HG03139 (cell line): ENCODE data around the gene MMP8.

Experiments used
- ATAC-seq: cut with Tn5 transposase; IDR thresholded peaks from one replicate; pipeline ENCODE4 v1.9.1; 2021; ENCODE audit not compliant: unreplicated experiment

The MMP8 gene

DNA sequence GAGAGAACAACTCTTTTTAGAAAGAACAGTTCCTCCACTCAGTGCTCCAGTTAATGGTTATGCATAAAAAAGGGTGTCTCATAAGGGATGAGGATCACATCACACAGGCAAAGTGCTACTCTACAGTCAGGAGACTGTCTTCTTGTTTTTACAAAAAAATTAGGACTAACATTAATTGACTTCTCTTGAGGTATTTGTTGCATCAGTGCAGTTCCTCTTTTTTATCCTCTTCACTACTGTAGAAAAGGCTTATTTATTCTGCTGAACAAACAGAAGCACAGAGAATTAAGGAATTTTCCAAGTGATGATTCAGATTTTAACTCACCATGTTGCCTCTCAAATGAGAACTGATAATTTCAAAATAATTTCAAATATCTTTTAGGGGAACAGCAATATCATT is 1.9 kb downstream of the MMP8 start:
- ATAC-seq: no peak

DNA sequence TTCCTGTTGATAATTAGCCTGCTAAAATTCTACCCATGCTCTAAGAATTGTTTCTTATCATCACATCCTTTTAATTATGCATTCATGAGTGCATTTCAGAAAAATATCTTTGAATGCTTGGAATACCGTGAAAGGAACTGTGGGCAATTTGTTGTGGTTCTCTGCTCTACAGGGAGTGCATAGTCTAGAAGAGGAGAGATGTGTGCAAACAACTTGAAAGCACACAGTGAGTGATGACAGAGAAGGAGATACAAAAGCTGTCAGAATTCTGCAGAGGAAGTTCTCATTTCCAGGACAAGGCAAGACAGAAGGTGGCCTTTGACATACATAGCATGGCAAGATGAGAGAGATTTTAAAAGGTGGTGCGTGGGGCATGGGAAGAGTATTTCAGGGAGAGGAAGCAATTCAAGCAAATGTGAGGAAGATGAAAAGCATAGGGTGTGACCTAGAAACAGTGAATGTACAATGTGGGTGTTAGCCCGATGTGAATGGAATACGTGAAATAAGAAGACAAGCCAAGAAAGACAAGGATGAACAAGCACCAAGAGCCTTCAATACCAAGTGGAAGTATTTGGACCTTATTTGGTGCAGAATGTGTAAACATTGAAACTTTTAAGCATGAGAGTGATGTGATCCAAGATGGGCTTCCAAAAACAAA is 5.0 kb downstream of the MMP8 start:
- ATAC-seq: no peak

- ATAC-seq: no peak
Measured at GRCh38 chr11:102717280-102717679, 7.5 kb downstream of the MMP8 start.

- ATAC-seq: no peak
Measured at GRCh38 chr11:102716527-102716926, 8.2 kb downstream of the MMP8 start.

- ATAC-seq: no peak
Measured at GRCh38 chr11:102712137-102712536, 12.6 kb downstream of the MMP8 start.

DNA sequence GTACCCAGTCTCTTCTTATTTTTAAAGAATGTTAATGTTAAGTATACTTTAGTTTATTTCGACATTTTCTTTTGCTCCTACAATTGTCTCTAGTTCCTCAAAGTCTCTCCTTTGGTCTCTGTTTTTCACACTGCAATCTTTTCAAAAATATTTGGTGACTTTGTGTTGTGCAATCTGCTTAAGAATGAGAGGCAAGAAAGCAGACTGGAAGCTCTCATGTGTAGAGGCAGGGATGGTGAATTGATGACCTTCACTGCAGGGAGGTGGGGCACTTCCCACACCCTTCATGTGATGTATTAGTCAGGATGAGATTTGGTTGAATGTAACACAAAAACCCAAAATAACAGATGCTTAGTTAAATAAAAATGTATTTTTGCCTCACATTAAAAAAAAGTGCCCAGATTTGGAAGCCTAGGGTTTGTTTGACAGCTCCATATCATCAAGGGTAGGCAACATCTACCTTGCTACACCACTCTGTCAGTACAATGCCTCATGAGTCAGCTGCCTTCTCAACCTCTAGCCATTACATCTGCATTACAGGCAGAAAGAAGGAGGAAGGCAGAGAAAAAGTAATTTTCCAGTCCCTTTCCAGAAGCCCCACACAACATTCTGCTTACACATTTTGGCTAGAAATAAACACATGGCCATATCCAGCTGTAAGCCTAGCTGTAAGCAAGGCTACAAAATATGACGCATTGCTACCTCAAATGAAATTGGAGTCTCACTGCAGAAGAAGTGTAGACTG is 15.4 kb downstream of the MMP8 start:
- no peak for ATAC-seq

DNA sequence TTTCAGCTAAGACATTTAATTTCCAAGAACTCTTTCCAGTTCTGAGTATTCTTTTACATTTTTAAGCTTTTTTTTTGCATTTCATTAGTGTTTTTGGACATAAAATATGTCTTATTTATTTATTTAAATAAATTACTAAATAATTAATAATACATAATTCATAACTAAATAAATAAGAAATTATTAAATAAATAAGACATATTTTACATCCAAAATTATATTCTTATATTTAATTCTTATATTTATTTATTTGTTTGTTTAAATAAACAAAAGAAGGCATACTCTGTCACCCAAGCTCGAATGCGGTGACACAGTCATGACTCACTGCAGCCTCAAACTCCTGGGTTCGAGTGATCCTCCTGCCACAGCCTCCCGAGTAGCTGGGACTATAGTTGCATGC is 16.1 kb downstream of the MMP8 start:
- ATAC-seq: no peak

DNA sequence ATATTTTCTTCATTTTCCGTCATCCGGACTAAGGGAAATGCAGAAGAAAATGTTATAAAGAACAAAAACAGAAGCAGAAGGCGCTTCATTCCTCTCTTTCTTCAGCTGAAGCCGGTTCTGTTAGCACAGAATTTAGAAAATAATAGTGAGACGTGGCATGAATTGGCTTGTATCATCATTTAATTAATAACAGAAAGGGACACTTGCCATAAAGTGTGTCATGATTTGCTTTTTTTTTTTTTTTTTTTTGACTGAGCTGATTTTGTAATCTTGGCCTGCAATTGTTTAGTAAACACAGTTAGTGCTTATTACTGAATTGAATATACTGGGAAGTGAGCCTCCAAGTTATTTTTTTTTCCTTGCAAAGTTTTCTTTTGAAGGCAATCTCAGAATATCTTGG is 19.1 kb downstream of the MMP8 start, which contains the start of gene MMP27:
TSS of gene MMP27 (minus strand) at position 144 of the 400 bp plus-strand sequence. CDS start at position 89, 55 bp downstream.
- no peak for ATAC-seq

DNA sequence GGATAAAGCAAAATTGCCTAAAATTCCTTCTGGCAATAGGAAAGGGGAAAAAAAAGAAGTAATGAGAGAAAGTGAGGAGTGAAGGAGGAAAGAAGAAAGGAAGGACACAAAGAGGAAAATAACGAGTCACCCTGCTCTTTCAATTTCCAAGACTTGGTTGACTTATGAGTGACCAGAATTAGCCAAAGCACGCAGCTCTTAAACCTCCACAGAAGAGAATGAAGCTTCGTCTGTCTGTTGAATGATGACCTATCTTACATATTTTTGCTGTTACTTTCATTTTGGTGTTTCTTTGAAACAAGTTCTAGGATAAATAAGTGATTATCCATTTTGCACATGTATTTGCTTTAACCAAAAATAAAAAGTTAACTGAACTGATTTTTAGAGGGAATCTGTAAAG is 19.9 kb downstream of the MMP8 start:
- no peak for ATAC-seq

DNA sequence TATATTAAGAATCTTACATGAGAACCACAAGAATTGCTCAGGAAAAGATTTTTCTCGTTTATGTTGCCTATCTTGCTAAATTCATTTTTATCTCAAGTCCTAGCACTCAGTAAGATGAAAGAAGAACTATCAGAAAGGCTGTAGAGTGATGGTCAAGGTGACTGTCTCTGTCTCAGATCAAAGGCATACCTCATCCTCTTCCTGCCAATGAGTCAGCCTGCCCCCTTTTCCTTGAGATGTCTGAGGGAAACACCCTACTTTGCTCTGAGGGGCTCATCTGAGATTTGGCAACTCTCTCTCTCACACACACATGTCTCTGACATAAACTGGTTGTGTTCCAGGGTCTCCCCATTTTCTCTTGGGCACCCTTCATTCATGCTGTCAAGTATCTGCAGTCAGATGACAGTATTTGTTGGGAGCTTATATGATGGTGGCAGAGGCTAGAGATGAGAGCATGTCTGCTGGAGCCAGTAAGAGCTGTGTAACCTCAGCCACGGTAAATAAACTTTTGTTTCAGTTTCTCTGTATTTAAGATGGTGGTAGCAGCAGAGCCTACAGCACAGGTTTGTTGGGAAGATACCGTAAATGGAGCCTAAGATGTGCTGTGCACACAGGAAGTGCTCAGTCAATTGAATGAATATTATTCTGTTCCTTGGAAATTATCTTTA is 20.8 kb downstream of the MMP8 start:
- ATAC-seq: no peak

DNA sequence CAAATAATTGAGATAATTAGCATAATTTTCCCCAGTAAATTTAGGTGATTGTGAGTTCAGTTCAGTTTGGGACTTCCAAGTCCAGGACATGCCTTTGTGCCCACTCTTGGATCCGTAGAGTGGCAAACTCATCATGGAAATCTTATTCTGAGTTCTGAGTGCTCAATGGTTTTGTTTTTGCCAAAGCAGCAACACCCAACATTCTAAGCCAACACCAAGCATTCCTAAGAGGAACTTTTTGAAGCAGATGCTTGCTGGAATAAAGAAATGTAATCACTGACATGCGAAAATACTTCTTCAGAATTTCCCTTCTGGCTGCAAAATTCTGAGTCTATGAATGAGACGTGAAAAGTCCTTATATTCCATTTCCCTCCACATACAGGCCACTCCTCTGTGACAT is 29.6 kb downstream of the MMP8 start:
- ATAC-seq: no peak

DNA sequence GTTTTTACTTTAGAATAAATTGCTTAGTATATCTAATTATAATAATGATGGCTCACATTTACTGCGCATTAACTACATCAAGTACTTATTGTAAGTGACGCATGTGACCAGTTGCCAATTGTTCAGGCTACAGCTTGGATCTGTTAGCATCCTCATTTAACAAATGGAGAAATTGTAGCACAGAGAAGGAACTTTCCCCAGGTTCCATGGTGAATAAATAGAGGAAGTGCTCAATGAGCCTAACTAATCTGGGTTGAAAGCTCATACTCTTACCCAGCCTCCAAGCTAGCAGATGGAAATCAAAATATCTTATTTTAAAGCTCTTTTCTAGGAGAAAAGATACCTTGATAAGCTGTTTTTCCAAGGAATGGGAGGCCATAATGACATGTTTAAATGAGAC is 39.0 kb downstream of the MMP8 start:
- no peak for ATAC-seq

DNA sequence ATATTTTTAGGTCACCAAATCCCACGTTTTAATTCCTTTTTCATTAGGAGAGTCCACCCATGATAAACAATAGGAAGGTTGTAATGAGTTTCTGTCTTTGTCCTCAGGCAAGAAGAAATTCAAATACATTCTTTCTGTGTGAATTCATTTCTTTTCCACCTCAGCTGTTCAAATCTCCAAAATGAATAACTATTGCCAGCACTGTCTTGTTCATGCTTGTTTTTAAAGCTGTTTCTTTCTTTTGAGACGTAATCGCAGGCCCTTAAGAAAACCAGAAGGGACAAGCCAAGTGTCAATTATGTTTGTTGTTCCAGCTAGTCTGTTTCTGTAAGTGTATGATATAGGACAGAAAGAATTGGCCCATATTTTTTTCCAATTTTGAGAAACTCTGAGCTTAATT is 39.4 kb downstream of the MMP8 start:
- no peak for ATAC-seq

DNA sequence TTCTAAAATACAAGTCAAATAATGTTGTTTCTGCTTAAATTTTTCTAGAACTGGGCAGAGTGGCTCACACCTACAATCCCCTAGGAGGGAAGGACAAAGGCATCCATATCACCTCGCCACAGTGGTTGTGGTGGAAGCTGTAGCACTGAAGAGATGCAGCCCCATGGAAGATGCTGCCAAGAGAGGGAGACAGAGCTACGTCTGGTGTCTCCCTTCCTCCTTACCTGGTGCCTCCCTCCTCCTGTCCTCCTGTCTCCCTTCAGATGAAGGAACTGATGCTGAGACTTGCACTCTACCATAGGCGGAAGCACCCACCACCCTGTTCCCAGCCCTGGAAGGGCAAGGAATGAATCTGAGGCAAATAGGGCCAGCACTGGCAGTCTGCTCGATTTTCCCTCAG is 41.5 kb downstream of the MMP8 start:
- no peak for ATAC-seq

DNA sequence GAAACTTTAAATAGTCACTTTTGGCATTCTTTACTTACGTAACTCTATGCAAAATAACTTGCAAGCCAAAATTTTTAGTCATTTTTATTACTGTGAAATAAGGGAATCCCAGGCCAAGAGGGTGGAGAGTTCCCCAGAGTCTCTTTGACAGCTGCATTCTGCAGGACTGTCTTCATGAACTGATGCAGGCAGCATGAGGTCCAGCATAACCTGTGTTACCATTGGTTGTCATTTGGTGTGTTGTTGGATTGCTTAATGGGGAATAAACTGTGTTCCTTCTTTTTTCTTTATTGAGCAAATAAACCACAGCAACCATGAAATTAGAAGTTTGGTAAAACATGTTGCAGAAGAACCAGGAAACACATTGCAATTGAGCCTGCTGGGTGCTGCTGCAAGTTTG is 43.8 kb downstream of the MMP8 start:
- no peak for ATAC-seq

GRCh38 chr11:102678022-102678421 is 46.7 kb downstream of the MMP8 start:
- no peak for ATAC-seq

- no peak for ATAC-seq
Measured at GRCh38 chr11:102676084-102676483, 48.7 kb downstream of the MMP8 start.

GRCh38 chr11:102669664-102670063 is 55.1 kb downstream of the MMP8 start:
- ATAC-seq: no peak

- peak; percentile 44 for ATAC-seq
Measured at GRCh38 chr11:102666331-102666957, 58.3 kb downstream of the MMP8 start.

DNA sequence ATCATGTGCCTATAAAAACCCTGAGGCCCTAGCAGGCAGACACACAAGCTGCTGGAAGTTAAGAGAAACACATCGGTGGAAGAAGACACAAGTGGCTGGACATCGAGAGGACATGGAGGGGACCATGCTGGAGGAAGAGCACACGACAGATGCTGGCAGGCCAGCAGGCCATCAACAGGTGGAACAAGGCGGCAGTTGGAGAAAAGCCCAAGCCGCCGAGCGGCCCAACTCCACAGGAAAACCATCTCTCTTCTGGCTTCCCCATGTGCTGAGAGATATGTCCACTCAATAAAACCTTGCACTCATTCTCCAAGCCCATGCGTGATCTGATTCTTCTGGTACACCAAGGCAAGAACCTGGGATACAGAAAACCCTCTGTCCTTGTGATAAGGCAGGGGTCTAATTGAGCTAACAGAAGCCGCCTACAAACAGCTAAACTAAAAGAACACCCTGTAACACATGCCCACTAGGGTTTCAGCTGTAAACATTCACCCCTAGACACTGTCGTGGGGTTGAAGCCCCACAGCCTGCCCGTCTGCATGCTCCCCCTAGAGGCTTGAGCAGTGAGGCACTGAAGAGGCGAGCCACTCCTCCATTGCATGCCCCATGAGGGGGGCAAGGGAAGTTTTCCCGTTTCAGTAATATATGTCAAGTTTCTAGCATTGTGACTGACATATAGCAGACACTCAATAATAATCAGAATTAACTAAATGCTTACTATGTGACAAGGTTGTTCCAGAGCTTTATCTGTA is 60.6 kb downstream of the MMP8 start:
- ATAC-seq: no peak

DNA sequence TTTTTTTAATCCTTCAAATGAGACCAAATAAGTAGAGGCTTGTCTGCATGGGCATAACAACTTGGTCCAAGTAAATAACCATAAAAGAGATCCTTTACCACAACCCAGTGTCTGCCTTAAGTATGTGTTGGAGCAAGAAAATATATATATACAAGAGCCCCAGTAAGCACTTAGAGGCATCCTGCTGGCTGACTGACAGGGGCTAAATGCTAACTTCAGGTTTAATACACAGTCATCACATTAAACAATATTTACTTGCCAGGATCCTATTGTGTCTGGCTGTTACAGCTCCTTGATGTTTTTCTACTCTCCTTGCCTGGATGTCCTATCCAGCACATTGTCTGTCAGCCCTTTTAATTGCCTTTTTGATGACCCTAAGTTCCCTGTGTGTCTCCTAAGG is 62.1 kb downstream of the MMP8 start:
- ATAC-seq: no peak
